Measurements from ENCODE around the gene TNFSF10.

- TF ChIP-seq CTCF (IDR thresholded peaks at IDR 0.05; ENCODE audit: insufficient read depth, low read length, poor library complexity, severe bottlenecking) (no peak), EZH2phosphoT487 (conservative IDR thresholded peaks at IDR 0.05; ENCODE audit: low read length) (no peak)
Observed at GRCh38 chr3:172559020-172559419, 35.8 kb upstream of the TNFSF10 start.

Measured in SU-DHL-6 (cell line).